Left renal pelvis (tissue), 4 donors: ENCODE data around the gene FGF19. TPM values are rescaled to one million over a fixed set of nuclear protein-coding genes. Genes with fewer than 3 reads are reported as not detected.

ENCODE experiments used
- DNase-seq, 4 donors: peaks; one replicate each; pipeline ENCODE4 v3.0.0-alpha.2; 2013; ENCODE audit warnings: low read depth in 4 of 4, low spot score in 3 of 4
- polyA plus RNA-seq, 4 donors: library from polyadenylated mRNA; unstranded; fragments of 120-200 nt; gene quantifications; one replicate each; pipeline ENCODE4 v1.2.1, GENCODE V29; 2013; ENCODE audit not compliant: insufficient read length in 4 of 4

Gene FGF19
- polyA plus RNA-seq, 4 donors = 0.14 to 2.0 (median 0.79) TPM

DNA sequence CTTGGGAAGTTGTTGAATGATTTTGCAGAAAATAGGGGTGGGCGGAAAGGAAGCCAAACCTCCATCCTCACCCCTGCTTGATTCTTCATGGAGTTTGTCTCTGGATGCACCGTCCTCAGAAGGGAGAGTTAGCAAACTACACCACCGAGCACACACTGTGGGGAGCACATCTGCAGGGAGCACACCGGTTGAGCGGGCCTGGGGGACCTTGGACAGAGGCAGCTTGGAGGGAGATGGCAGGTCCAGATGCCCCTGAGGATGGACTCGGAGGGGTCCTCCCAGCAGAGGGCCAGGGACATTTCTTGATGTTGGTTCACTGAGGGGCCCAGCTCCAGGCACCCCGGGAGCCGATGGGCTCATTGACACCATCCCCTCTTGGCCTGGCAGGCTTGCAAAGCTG lies 15.1 kb upstream of the FGF19 start:
- no peak for DNase-seq

DNA sequence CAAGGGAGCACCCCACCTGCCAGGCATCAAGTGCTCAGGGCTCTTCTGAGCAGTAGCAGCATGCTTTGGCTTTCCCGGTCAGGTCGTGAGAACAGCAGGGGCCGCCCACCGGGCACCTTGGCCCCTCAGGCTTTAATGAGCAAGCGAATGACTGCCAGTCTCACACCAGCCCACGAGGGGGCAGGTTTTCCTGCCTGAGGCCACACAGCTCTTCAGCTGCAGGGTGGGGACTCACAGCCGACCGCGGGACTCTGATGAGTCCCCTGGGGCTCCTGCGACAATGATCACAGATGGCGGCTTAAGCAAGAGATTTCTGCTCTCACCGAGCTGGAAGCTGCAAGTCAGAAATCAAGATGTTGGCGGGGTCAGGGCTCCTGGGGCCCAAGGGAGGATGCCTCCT lies 14.3 kb upstream of the FGF19 start:
- DNase-seq = no peak

DNA sequence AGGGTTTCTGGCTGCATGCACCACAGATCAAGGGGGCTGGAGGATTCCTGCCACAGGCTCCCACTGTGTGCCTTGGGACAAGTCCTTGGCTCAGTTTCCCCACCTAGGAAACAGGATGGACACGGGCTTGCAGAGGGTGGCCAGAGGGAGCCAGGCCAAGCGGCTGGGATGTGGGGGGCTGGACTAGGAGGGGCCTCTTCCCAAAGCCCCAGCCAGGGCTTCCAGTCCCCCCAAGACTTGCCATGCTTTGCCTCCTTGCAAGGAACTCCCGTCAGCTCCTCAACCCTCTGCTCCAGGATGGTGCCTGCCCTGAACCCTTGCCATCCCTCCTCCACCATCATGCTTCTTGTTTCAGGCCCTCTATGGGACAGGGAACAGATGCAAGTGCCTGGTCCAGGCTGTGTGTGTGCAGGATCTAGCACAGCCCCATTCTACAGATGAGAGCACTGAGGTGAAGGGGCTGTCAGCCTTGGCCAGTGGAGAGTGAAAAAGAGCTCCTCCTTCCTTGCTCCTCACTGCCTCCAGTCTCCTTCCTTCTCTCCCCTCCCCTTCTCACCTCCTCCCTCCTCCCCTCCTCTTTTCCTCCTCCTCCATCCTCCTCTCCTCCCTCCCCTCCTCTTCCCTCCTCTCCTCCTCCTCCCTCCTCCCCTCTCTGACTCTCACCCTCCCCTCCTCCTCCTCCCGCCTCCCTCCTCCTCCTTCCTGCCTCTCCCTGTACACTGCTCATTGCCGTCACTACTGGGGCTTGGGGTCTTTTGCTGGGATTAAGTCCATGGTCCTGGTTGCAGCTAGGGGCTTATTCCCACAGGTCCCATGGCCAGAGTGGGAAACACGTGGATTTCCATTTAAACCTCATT lies 13.3 kb upstream of the FGF19 start:
- DNase-seq = no peak

DNA sequence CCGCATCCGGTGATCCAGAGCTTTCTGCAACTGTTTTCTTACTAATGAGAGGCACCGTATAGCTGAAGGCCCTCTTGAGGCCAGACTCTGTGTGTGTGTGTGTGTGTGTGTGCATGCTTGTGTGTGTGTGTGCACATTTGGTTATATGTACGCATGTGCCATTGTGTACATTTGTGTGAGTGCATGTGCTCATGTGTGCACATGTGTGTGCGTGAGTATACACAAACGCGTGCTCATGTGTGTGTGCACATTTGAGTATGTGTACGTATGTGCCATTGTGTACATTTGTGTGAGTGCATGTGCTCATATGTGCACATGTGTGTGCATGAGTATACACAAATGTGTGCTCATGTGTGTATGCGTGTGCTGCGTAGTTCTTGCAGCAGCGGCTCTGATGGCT lies 12.3 kb upstream of the FGF19 start:
- no peak for DNase-seq

DNA sequence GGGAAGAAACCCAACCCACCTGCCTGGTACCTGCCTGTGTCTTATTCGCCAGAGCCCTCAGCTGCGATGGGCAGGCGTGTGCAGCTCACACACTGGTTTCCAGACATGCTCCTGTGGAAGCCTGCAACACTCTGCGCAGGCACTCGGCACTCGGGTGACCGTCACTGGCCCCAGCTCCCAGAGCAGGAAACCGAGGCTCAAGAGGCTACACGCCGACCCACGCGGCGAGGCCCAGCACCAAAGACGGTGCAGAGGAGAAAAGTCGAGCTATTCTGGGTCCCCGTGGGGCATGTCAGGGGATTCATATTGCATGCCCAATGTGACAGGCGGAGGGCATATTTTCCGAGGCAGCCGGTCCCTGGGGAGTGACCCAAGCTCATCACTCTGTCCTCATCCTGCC lies 11.6 kb upstream of the FGF19 start:
- DNase-seq = no peak

DNA sequence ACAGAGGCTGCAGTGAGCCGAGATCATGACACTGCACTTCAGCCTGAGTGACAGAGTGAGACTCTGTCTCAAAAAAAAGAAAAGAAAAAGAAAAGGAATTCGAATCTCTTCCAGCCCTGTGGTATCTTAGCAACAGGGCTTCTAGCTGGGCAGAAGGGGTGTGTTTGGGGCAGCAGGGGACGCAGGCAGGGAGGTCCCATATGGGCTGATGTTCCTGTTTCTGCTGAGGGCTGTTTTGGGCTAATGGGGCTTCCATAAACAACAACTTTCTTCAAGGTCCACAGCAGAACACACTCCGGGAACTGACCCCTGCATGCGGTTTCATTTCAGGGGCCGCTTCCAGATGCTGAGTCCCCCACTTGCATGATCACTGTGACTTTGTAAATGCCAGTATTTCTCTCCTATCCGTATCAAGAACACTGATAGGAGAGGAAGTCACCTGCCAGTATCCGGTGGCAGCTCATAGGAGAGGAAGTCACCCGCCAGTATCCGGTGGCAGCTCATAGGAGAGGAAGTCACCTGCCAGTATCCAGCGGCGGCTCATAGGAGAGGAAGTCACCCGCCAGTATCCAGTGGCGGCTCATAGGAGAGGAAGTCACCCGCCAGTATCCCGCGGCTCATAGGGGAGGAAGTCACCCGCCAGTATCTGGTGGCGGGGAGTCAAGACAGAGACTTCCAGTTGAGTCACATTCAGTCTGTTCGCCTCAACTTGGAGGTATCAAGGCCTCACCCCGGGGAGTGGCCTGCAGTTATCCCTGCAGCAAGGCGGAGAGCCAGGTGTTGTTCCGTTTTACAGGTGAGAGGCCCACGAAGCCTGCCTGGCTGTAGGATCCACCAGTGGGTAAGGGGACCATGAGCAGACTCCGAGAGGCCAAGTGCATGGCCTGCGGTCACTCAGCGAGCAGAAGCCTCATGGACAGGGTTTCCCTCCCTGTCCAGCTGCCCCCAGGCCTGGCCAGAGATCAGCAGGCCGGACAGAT lies 8.3 kb upstream of the FGF19 start:
- no peak for DNase-seq

DNA sequence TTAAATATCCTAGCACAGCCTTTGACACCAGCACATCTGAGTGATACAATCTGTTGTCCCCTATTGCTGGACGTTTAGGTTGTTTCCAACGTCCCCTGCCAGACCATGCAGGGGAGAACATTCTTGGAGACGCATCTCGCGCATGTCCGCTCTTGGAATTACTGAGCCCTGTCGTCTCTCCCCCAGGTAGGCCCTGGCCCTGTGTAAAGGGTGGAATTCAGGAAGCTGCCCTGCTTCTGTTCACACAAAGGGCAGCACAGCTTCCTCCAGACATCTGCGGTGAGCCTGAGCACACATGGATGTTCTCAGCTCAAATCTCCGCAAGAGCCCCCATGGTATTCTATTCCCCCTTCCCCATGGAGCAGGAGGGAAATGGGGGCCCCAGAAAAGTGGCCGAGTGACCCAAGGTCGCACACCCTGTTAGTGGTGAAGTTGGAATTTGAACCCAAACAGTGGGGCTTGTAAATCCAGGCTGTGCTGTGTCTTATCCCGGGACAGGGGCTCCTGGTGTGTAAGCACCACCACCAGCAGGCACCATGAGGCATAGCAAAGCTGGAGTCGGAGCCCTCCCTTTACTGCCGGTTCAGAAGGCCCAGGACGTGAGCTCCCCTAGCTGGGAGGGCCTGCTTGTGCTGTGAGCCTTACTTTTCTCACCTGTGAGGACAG lies 5.0 kb upstream of the FGF19 start:
- no peak for DNase-seq

DNA sequence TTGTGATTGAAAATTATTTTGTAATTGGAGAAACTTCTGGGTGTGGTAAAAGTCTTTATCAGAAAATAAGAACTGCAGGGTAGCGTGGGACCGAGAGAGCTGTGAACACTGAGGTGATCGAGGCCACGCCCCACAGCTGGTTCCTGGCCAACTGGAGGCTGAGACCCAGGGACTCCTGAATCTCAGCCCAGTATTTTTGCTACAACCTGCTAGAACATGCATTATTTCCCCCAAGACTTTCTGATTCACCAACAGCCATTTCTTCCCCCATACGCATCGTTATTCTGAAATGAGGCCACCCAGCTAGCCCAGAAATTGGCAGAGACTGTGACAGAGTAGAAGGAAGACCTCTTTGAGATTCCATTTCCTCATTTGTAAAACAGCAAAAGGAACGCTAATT lies 3.4 kb upstream of the FGF19 start:
- no peak for DNase-seq

DNA sequence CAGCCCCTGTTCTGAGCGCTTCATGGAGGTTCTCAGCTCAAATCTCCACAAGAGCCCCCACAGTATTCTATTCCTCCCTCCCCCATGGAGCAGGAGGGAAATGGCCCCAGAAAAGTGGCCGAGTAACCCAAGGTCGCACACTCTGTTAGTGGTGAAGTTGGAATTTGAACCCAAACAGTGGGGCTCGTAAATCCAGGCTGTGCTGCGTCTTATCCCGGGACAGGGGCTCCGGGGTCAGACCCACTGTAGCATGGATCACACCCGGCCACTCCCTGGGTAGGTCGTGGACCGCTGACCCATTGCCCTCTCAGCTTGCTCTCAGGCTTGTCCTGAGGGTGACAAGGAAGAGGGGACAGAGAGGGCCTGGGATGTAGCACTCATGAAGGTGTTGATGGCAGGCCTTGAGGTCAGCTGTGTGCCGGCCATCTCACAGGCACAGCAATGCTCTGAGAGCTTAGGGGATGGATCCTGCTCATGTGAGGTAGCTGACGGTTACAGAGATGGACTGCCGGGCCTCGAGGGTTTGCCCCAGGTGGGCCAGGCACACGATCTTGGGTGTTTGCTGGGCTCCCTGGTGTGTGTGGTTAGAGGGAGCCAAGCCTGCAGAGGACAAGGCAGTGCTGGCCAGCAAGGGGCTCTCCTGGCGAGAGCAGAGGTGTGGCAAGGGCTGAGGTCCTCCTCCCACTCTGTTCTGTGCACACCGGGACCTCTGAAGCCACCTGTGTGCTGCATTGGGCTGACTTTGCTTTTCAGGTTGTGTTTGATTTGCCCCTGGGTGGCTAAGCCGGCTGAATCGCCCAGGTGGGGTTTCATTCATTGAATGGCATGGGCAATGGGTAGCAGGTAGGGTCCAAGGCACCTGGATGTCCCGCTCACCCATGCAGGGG lies 2.3 kb upstream of the FGF19 start:
- DNase-seq = no peak

DNA sequence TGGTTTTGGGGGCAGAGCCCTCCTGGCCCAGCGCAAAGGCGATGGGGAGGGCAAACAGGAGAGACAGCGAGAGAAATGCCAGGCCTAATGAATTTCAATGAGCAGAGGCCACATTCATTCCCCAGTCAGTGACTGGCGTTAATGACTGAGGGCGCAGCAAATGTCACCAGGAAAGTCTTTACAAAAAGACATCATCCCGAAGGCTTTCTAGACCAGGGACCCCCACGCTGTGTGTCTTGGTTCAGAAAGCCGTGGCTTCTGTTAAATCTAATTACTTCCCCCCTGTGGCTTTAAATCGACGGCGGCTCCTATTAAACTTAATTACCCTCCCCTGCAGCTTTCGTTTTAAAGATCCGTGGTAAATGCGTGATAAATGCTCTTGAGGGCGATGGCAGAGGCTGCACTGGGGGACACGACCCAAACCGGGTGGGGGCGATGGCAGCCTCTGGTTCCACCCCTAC lies 1.6 kb upstream of the FGF19 start:
- no peak for DNase-seq

DNA sequence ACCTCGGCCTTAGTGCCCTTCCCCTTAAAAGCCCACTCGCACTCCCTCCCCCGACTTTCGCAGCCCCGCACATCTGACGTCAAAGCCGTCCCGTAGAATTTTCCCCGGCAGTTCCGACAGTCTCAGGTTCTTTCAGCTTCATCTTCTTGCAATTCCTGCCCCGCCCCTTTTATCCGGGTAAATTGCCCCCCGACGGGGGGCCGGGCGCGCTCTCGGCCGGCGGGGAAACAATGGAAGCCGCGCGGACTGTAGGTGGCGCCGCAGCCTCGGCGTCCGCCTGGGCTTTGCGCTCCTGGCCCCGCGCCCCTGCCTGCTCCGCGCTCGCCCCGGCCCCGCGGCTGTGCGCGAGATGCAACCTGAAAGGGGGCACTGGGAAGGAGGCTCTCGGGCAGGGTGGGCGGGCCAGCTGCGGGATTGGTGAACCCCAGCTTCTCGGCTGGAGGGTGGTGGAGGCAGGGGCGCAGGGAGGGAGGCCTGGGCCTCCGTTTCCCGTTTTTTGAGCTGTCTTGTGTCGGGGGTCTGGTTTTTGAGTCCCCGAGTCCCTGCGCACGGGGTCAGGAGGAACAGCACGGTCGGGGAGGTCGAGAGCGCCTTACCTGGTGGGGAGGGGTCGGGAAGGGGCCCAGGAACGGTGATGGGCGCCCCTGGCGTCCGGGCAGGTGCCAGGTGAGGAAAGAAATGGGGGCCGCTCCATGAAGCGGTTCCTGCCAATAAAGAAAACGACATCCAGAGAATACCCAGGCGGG lies 859 bp upstream of the FGF19 start:
- DNase-seq = no peak

DNA sequence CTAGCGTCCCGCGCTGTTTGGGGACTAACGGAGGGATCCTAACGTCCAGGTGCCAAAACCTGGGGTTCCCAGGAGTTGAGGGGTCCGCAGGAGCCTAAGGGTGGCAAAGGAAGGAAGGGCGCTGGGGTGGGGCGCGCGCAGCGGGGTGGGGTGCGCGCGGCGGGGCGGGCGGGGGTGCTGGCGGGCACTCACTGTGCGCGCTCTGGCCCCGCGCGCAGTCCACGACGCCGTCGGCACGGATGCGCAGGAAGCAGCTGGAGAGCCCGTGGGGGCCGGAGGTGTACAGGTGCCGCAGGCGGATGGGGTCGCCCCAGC lies 412 bp downstream of the FGF19 start:
- no peak for DNase-seq

DNA sequence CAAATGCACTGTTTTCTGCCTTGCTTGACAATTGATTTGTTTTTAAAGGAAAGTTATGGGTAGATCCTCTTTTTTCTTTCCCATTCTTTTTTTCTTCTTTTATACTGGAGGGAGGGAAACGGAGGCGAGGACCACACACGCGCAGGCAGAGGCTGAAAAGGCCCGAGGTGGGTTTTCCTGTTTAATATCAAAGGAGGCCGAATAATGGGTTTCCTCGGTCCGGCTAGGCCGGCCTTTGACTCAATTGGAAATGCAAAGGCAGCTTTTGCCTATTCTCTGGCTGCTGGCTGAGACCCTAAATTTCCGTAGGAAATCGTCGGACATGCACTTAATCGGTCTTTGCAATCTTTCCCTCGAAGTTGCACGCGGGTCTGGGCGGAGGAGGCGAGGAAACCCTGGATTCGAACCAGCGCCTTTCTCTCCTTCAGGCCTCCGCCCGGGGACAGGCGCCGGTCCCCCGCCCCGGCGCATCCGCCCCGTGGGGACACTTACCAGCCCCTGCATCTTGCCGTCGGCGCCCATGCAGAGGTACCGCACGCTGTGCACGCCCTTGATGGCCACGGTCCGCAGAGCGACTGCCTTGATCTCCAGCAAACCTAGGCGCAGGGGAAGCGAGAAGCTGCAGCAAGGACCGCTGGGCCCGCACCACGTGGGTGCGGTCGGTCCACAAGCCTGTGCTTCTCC lies 911 bp downstream of the FGF19 start:
- DNase-seq = no peak

DNA sequence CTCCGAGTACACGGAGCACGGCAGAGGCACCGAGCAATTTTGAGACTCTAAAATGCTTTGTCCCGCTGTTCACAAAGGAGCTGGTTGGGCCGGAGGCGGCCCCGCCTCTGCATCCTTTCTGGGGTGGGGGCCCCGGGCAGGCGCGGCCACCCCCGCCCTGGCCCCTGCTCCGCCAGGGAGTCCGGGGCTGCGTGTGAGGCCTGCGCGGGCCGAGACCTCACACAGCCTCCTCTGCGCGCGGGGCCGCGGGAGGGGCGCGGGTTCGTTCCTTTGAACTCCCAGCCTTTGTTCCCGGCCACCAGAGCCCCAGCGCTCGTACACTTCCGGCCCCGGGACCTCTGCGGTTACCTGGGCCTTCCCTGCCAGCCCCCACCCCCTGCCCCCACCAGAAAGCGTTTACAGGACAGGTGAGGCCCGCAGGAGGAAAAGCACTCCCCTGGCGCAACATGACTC lies 1.6 kb downstream of the FGF19 start:
- DNase-seq = no peak

DNA sequence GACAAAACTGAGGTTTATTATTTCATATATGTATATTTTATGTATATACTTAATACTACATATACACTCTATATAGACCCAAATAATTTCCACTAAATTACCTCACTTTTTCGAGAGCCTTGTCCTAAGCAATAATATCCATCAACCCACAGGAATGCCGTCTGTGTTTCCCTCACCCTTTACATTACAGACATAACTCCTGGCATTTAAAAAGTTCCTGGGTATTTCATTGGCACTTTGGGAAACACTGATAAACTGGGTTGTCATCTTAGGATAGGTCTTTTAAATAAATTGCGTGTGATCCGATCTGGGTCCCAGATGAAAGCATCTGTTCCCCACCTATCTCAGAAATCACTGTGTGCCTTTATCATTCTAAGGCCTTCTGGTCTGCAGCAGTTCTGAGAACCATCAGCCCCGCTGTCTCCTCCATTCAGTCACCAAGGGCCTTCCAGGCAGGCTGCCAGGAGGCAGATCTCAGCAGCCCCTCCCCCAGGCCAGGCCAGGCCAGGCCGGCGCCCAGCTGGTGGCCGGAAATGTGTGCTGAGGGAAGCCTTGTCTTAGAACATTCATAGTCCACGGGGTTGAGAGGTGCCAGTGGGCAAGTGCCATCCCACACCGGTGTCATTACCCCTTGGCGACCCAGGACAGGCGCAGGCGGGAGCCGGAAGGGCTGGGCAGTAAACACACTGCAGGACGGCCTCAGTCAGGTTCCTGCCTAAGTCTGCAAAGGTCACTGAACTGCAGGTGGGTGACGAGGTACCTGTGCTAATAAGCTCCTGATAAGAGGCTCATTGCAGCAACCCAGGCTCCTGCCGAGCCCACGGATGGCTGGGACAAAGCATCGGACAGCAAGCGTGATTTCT lies 3.3 kb downstream of the FGF19 start:
- DNase-seq = peak in 2 of 4 donors; percentile 56 to 63

DNA sequence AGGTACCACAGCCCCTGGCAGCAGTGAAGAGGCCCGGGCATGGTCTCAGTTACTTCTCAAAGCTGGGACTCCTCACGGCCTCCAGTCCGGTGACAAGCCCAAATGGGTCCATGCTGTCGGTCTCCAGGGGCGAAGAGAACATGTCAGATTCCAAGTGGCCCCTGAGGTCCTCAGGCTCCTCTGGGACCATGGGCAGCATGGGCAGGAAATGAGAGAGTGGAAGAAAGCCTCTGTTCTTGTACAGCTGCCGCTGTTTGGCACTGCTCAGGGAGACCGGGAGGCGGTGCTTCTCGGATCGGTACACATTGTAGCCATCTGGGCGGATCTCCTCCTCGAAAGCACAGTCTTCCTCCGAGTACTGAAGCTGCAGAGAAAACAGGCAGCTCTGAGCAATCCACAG lies 4.6 kb downstream of the FGF19 start:
- no peak for DNase-seq

DNA sequence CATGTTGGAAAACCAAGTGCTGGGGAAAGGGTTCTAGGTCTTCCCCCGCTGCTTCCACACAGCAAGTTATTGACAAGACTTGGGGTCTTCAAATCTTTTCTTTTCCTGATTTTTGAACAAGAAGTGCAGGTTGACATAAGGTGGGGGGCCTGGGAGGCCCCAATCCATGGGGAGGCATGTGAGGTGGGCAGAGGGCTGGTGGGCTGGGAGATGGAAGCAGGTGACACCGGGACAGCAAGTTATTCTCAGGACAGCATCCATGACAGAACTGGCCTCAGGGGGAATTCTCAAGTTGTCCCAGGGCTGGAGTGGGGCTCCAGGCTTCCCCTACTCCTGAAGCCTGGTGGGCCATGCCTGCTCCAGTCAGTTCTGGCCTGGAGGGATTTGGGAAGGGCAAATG lies 5.5 kb downstream of the FGF19 start:
- no peak for DNase-seq

DNA sequence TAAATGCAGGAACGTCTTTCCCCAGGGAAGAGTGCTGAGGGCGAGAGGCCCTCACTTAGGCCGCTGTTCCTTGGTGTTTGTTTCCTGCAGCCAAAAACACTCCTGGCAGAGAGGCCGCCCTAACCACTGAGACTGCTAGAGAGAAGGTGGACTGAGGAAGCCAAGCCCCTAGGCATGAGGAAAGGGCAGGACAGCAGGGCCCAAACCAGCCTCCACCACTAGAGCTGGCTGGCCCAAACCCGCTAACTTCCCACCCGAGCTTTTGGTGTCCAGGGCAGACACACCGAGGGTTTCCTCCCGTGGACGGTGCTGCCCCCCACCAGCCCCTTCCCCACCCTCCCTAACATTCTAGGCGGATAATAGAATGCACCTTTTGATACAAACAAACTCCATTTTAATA lies 6.0 kb downstream of the FGF19 start:
- DNase-seq = no peak
